HG03432 (cell line): ENCODE measurements around the gene UPF2.

ENCODE experiments used
- ATAC-seq: cut with Tn5 transposase; IDR thresholded peaks from one replicate; pipeline ENCODE4 v1.9.1; 2021; ENCODE audit warnings: mild to moderate bottlenecking, moderate library complexity; ENCODE audit not compliant: unreplicated experiment

UPF2 gene

GRCh38 chr10:11885437-11886137 is 157.0 kb downstream of the UPF2 start:
- no peak for ATAC-seq

- no peak for ATAC-seq
These were observed 157.7 kb downstream of the UPF2 start for GRCh38 chr10:11884706-11885423.

DNA sequence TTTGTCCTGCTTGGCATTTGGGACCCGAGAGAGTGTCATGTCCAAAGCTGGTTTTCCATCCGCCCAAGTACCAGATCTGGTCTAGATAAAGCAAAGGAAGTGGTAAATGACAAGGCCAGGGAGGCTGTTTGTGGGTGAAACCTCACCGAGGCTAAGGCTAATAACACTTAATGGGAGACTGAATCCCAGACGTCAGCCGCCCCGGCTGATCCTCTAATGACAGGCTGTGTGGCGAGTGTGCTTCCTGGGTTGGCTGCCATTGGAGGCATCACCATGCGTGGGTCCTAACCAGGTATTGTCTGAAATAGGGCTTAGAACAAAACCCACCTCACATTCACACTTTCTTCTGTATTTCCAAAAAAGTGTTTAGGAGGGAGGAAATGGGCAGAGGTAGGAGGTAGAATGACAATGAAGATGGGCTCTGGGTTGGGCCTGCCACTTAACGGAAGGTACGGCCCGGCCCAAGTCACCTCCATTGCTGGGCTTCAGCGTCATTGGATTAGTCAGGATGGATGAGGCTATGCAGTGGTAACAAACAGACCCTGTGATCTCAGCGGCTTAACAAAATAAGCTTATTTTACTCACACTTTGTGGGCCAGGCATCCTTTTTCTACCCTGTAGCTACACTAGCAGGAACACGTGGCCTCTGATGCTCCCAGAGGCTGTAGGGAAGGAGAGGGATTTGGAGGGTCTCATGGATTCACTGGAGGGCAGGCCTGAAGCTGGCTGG is 159.8 kb downstream of the UPF2 start:
- no peak for ATAC-seq

GRCh38 chr10:11881477-11882417 is 160.9 kb downstream of the UPF2 start:
- ATAC-seq, result no peak

GRCh38 chr10:11881030-11881476 is 161.6 kb downstream of the UPF2 start:
- ATAC-seq, result no peak

GRCh38 chr10:11880151-11881029 is 162.2 kb downstream of the UPF2 start:
- no peak for ATAC-seq

DNA sequence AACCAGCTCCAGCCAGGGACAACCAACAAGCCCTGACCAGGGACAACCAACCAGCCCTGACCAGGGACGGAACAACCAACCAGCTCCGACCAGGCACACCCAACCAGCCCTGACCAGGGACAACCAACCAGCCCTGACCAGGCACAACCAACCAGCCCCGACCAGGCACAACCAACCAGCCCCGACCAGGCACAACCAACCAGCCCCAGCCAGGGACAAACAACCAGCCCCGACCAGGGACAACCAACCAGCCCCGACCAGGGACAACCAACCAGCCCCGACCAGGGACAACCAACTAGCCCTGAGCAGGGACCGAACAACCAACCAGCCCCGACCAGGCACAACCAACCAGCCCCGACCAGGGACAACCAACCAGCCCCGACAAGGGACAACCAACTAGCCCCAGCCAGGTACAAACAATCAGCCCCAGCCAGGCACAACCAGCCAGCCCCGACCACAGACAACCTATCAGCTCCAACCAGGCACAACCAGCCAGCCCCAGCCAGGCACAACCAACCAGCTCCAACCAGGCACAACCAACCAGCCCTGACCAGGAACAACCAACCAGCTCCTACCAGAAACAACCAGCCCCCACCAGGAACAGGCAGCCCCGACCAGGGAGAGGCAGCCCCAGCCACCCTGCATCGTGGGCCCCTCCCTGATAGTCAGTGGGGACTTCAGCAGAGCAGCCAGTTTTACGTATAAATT is 163.1 kb downstream of the UPF2 start:
- no peak for ATAC-seq

GRCh38 chr10:11878776-11879175 is 163.8 kb downstream of the UPF2 start:
- no peak for ATAC-seq

- ATAC-seq, result no peak
These were observed 165.1 kb downstream of the UPF2 start for GRCh38 chr10:11877591-11877905.

DNA sequence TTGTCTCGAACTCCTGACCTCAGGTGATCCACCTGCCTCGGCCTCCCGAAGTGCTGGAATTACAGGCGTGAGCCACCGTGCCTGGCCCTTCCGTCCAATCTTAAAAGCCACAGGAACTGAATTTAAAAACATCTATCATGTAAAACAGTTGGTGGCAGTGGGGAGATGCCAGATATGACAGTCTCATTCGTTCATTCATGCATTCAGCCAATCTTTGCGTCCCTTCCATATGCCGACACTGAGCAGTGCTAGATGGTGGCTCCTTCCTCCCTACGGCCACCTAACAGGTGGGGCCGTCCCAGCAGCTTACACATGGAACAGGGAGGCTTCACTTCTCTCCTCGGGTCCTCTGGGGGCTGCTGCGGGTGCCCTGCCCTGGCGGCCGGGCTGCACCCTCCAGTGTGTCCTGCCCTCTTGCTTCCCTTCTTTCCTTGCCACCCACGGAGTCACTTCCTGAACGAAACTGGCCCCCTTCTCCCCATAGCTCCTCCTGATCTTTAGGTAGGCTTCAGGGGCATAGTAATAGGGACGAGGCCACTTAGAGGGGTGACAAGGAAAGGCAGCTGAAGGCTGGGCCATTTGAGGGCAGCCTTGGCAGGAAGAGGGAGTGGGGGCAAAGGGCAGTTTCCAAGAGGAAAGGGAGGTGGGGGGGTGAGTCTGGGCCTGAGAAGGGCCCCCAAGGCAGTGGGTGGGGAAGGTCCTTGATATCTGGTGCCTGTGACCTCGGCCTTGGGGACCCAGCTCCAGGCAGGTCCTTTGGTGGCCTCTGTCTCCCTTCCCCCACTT is 165.6 kb downstream of the UPF2 start:
- ATAC-seq, result no peak

DNA sequence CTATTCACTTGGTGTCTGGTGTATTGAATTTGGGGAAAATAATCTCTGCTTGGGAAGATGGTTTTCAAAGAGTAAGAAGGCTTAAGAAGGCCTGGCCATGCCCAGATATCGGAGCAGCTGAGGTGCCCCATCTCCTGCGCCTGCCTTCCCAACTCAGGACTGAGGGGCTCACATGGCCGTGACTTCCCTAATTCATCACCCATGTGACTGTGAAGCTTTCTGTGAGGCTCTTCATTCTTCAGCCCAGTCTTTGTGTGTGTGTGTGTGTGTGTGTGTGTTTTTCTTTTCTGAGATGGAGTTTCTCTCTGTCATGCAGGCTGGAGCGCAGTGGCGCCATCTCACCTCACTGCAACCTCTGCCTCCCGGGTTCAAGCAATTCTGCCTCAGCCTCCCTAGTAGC is 166.3 kb downstream of the UPF2 start:
- ATAC-seq, result no peak

DNA sequence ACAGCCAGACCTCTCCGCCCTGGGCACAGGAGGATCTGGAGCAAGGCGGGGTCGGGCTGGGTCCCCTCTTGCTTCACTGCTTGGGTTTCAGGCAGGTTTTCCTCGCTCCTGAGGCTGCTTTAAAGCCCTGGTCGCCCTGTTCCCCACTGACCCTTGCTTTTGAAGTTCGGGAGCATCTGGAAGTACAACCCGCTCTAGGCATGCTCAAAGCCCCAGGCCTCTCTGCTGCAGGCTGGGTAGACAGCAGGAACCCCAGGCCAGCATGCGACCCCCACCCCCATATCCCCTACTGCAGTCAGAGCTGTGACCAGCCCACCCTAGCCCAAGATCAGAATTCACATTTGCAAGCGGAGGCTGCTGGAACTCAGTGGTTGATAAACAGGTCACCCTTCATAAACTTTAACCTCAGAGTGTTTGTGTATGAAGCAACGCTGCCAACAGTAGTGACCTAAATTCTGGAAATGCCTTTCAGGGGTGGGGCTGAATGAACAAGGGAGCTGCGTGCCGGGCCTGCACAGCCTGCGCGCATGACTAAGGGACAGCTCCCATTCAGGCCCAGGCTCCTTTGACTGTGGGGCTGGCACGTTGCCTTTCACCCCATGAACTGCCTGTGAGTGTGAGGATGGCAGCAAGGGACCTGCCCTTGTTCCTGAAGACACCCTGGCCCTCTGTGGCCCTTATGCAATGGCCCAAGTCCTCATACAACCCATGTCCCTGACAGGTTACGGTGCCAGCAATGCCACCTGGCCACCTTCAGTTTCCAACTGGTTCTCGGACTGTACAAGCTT is 166.9 kb downstream of the UPF2 start:
- no peak for ATAC-seq

DNA sequence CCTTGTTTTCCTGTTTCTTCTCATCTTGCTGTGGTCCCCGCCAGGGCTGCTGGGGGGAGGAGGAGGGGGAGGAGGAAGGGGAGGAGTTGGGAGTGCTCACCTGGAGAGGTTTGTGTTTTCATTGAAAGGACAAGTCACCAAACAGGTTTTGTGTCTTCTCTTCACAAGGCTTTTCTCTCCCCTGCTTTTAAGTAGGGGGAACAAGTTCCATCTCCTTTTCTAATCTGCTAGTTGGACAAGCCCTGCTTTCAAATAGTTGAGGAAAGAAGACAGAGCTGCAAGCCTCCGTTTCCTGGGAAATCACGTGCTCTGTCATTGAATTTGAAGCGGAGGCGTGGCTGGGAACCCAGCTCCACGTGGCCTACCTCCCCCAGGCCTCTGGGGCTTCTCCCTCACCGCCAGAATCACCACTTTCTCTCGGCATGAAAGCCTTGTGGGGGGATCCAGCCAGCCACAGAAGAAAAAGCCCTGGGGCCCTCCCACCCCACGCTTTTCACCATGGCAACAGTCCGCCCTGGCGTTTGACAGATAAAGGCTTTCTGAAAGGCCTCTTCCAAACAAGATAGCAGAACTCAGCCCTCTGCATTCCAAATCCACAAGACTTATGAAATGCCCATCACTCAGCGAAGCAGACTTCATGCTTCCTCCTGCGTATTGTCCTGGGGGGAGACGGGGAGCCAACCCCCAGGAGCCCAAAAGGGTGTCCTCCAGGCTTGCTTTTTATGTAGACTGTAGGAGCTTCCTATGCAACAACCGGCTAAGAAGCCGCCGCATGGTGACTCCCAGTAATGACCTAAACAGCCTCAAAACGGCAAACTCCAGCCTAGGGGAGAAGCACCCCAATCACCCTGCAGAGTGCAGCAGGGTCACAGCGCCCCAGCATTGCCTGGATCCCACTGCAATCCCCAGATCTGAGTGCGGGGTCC is 167.8 kb downstream of the UPF2 start:
- peak; percentile 61 for ATAC-seq

GRCh38 chr10:11871466-11871865 is 171.1 kb downstream of the UPF2 start:
- ATAC-seq, result no peak

- no peak for ATAC-seq
These were observed 171.7 kb downstream of the UPF2 start for GRCh38 chr10:11870900-11871400.

DNA sequence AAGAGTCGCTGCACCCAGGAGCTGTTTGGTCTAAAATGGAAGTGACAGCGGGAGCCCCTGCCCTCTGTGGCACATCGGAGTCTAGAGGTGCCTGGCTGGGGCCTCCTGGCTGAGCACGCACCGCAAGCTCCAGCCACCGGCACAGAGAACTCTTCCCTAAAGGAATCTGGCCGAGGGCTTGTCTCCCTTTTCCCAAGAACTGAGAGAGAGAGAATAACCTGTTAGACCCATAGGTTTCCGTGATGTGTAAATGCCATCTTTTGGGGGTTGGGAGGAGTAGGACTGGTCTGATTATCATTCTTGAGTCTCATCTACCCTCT is 172.2 kb downstream of the UPF2 start:
- no peak for ATAC-seq
